A673 (cell line): Measurements from ENCODE around the gene OPRL1.

Source experiments
- EZH2 ChIP-seq: fragments of 200-600 bp; sonication (generic); IDR thresholded peaks from 2 replicates; pipeline ENCODE4 v1.6.1; 2017; ENCODE audit warnings: borderline replicate concordance, low read depth, mild to moderate bottlenecking, mixed read lengths, antibody characterized with exemption, low read length; ENCODE audit not compliant: poor library complexity, severe bottlenecking
- TF ChIP-seq, protein P1 (sequence below): fragments of 300-800, 200-600 bp; sonication (generic); conservative IDR thresholded peaks from 2 replicates; pipeline ENCODE4 v1.5.1; 2017; ENCODE audit warnings: low read depth, mild to moderate bottlenecking, antibody characterized with exemption, low read length, moderate library complexity, mixed read lengths

DNA sequence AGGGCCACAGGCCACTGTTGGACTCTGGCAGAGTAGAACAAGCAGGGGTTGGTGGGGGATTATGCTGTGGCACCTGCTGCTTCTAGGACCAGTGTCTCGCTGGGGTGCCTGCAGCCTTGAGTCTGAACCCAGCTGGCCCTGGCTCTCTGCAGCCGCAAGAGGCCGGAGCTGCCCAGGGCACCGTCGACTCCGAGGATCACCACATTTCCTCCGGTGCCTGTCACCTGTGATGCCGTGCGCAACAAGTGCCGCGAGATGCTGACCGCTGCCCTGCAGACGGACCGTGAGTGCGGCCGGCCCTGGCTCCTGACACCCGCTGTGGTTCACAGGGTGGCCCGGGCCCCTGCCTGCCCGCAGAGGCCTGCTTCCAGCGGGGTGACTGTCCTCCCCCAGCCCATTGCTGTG is 10.7 kb upstream of the OPRL1 start:
- TF ChIP-seq, protein P1, sequence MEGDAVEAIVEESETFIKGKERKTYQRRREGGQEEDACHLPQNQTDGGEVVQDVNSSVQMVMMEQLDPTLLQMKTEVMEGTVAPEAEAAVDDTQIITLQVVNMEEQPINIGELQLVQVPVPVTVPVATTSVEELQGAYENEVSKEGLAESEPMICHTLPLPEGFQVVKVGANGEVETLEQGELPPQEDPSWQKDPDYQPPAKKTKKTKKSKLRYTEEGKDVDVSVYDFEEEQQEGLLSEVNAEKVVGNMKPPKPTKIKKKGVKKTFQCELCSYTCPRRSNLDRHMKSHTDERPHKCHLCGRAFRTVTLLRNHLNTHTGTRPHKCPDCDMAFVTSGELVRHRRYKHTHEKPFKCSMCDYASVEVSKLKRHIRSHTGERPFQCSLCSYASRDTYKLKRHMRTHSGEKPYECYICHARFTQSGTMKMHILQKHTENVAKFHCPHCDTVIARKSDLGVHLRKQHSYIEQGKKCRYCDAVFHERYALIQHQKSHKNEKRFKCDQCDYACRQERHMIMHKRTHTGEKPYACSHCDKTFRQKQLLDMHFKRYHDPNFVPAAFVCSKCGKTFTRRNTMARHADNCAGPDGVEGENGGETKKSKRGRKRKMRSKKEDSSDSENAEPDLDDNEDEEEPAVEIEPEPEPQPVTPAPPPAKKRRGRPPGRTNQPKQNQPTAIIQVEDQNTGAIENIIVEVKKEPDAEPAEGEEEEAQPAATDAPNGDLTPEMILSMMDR: no peak
- no peak for TF ChIP-seq EZH2
